Left lung (tissue), 10 donors: ENCODE measurements around the gene GCSH. TPM values are rescaled to one million over a fixed set of nuclear protein-coding genes. Genes with fewer than 3 reads are reported as not detected.

Experiments used
- ATAC-seq: fragments of 200-7000 bp; cut with Tn5 transposase; one replicate; pipeline ENCODE4 v1.9.1; 2020; ENCODE audit warnings: moderate library complexity
- DNase-seq, 4 donors: peaks; one replicate each; pipeline ENCODE4 v3.0.0-alpha.2; 2013 to 2020
- H3K27ac ChIP-seq, 2 donors: fragments of 200-600 bp; sonication (generic) in 1 of 2; one replicate each; pipeline versions ENCODE4 v1.5.0 to v1.8.0; 2020 to 2021
- H3K27me3 ChIP-seq, 2 donors: fragments of 200-600 bp; sonication (generic) in 1 of 2; one replicate each; pipeline versions ENCODE4 v1.5.0 to v1.8.0; 2020 to 2021
- H3K36me3 ChIP-seq, 2 donors: fragments of 200-600 bp; sonication (generic) in 1 of 2; one replicate each; pipeline versions ENCODE4 v1.5.0 to v1.8.0; 2020 to 2021
- H3K4me1 ChIP-seq, 2 donors: fragments of 200-600 bp; one replicate each; pipeline ENCODE4 v1.8.0; 2021
- H3K4me3 ChIP-seq, 2 donors: fragments of 200-600 bp; sonication (generic) in 1 of 2; one replicate each; pipeline versions ENCODE4 v1.5.0 to v1.8.0; 2020 to 2021; ENCODE audit warnings: mild to moderate bottlenecking in 1 of 2
- H3K9me3 ChIP-seq, 2 donors: fragments of 200-600 bp; sonication (generic) in 1 of 2; one replicate each; pipeline versions ENCODE4 v1.5.0 to v1.8.0; 2020 to 2021
- intact Hi-C, 2 donors: fragments of 100-400 bp; cut with DNase I; formaldehyde crosslinking; loops; one replicate each; pipeline versions ENCODE4 v1.11.2 to v1.14.2; 2022
- polyA plus RNA-seq, 6 donors: library from polyadenylated mRNA; unstranded; fragments of 120-200 nt; gene quantifications; one replicate each; pipeline ENCODE4 v1.2.1, GENCODE V29; 2013; ENCODE audit not compliant: insufficient read length in 6 of 6
- total RNA-seq, 2 donors: library from RNA; stranded (reverse); fragmentation: NEBNext Ultra II Directional; extraction: Animal tissue kit (Norgen Biotek cat#: 25700); gene quantifications; one replicate each; pipeline ENCODE4 v1.2.1, GENCODE V29; 2021
- TF ChIP-seq, protein P1 (sequence below), 2 donors: fragments of 200-600 bp; sonication (generic) in 1 of 2; IDR thresholded peaks; one replicate each; pipeline versions ENCODE4 v1.5.0 to v1.8.0; 2021; ENCODE audit warnings: antibody characterized with exemption in 2 of 2
- donor health status: DM: no; HTN: yes; CAD: no.
- donor health status: DM: no; HTN: no; CAD: no.

GCSH gene
- total and polyA plus RNA-seq, 8 donors = 22.2 to 68.9 (median 65.4) TPM

DNA sequence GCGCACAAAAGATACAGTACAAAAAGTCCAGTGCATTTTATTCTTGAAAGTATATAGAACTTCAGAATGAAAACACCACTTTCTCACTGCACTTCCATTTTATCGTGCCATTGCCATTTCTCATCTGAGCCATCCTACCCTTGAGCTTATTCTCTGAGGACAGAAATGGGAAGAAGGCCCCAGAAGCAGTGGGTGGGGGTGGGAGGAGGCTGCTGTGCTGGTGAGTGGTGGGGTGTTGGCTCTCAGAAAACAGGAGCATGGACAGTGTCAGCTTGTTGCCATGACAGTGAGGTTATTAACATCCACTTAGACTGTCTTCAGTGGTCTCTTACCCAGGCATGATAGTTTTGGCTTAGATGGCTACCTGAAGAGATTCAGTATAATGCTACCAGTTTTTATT lies 56.1 kb downstream of the GCSH start:
- Histone ChIP-seq H3K4me1 (peaks cover 9 to 28% of the 10 kb centered on the region in 2 donors), H3K27ac (no peak overlapping the region), H3K27me3 (no peaks in the 10 kb centered on the region), H3K36me3 (peaks cover 0 to 40% of the 10 kb centered on the region in 2 donors), H3K9me3 (no peaks in the 10 kb centered on the region), H3K4me3 (no peak overlapping the region)
- ATAC-seq = no peak
- TF ChIP-seq, protein P1, sequence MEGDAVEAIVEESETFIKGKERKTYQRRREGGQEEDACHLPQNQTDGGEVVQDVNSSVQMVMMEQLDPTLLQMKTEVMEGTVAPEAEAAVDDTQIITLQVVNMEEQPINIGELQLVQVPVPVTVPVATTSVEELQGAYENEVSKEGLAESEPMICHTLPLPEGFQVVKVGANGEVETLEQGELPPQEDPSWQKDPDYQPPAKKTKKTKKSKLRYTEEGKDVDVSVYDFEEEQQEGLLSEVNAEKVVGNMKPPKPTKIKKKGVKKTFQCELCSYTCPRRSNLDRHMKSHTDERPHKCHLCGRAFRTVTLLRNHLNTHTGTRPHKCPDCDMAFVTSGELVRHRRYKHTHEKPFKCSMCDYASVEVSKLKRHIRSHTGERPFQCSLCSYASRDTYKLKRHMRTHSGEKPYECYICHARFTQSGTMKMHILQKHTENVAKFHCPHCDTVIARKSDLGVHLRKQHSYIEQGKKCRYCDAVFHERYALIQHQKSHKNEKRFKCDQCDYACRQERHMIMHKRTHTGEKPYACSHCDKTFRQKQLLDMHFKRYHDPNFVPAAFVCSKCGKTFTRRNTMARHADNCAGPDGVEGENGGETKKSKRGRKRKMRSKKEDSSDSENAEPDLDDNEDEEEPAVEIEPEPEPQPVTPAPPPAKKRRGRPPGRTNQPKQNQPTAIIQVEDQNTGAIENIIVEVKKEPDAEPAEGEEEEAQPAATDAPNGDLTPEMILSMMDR (IDR thresholded peaks at IDR 0.05) = no peak
- intact Hi-C loops = no loop called here
- no peak for DNase-seq

DNA sequence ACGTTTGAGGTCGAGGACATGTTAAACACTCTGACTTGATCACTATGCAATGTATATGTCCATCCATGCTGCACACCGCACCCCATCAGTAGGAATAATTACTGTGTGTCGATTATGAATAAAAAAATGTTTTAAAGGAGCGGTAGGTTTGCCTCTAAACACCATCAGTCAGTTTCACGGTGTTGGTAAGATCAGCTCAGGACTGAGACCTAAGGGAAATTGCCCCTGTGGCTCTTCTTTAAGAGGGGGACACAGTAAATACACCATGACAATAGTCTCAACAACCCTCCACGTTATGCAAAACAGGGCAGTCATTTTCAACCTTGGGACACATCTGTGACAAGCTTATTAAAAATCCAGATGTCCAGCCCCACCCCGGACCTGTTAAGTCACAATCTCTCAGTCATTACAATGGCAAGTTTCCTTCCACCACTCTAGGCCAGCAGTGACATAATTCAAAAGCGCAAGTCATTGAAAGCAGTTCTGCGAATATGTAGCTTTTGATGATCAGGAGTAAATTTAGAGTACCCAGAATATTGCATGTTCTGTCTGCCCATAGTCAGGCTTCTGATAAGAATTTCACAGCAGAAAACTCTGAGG lies 59.3 kb downstream of the GCSH start:
- no peak for ATAC-seq
- TF ChIP-seq, protein P1 (IDR thresholded peaks at IDR 0.05) = no peak
- Histone ChIP-seq H3K9me3 (no peaks in the 10 kb centered on the region), H3K36me3 (peaks cover 0 to 7% of the 10 kb centered on the region in 2 donors), H3K4me1 (peaks cover 9 to 28% of the 10 kb centered on the region in 2 donors), H3K4me3 (peak overlapping the region; percentile 55 to 72), H3K27me3 (no peaks in the 10 kb centered on the region), H3K27ac (no peak overlapping the region)
- intact Hi-C loops = no loop called here
- DNase-seq = no peak

DNA sequence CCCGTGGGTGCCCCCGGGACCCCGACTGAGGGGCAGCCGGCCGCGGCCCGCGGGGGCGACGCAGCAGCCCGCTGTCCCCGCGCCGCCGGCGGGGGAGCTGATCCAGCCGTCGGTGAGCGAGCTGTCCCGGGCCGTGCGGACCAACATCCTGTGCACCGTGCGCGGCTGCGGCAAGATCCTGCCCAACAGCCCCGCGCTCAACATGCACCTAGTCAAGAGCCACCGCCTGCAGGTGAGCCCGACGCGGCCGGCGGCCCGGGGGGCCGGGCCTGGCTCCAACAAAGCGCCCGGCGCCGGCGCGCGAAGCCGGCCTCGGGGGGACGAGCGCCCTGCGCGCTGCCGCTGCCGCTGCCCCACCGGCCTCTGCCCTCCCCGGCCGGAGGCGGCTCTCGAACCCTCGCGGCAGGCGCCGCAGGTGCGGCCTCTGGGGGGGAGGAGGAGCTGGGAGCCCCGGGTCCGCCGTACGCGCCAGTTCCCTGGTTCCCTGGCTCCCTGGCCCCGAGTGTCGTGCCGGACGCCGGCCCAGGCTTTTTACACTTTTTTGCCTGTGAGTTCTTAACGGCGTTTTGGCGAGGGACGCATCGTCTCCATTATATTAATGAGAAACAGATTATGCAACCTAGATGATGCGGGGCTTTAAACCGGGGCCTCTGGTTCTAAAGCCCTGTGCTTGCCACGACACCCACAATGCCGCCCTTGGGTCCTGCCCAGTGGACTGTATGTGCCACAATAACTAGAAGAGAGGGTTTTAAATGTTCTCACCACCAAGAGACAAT lies 60.0 kb downstream of the GCSH start:
- peak overlapping the region; percentile 33 to 66 for H3K27ac ChIP-seq

GRCh38 chr16:81035398-81035974 lies 60.7 kb downstream of the GCSH start, which contains the start of gene ATMIN:
ATMIN (plus strand) TSS chr16:81035842; CDS start chr16:81035871, 29 bp downstream.
- peaks cover 9 to 28% of the 10 kb centered on the region in 2 donors for H3K4me1 ChIP-seq
- no peaks in the 10 kb centered on the region for H3K36me3 ChIP-seq
- H3K4me3 ChIP-seq = peak within 1 kb of the TSS; percentile 55 to 72
- peak; percentile 100 for ATAC-seq
- no peaks in the 10 kb centered on the region for H3K9me3 ChIP-seq
- DNase-seq = peak; percentile 82 to 97 (median 90)
- peak within 1 kb of the TSS; percentile 33 to 66 for H3K27ac ChIP-seq
- TF ChIP-seq, protein P1 (IDR thresholded peaks at IDR 0.05) = peak; percentile 95 to 98
- no peaks in the 10 kb centered on the region for H3K27me3 ChIP-seq
- intact Hi-C loops = no loop called here

More for the DNA sequence above, 60.0 kb downstream of the GCSH start:
- H3K9me3 ChIP-seq = no peaks in the 10 kb centered on the region
- ATAC-seq (peak; percentile 46), DNase-seq (peak; percentile 35 to 86 (median 40))
- no peaks in the 10 kb centered on the region for H3K36me3 ChIP-seq
- peaks cover 9 to 28% of the 10 kb centered on the region in 2 donors for H3K4me1 ChIP-seq
- TF ChIP-seq, protein P1 (IDR thresholded peaks at IDR 0.05) = no peak
- H3K4me3 ChIP-seq = peak overlapping the region; percentile 55 to 72
- intact Hi-C loops = no loop called here
- H3K27me3 ChIP-seq = no peaks in the 10 kb centered on the region

Other genes with a start within 250 kb of the GCSH start
- 10 to 100 TPM; 46.2 to 52.1 TPM for gene CMC2, start 89.5 kb downstream of the GCSH start, total RNA-seq
- gene CMC2, start 89.5 kb downstream of the GCSH start, polyA plus RNA-seq = 10 to 100 TPM; 38.8 to 50.8 (median 41.8) TPM
- gene CENPN, start 89.2 kb downstream of the GCSH start, total RNA-seq = 10 to 100 TPM; 12.3 to 14.7 TPM
- 10 to 100 TPM; 14.9 to 31.0 (median 20.7) TPM for gene CENPN, start 89.2 kb downstream of the GCSH start, polyA plus RNA-seq
- 10 to 100 TPM; 30.7 to 31.1 TPM for gene ATMIN, start 60.6 kb downstream of the GCSH start, total RNA-seq
- 10 to 100 TPM; 38.3 to 45.0 (median 40.7) TPM for gene ATMIN, start 60.6 kb downstream of the GCSH start, polyA plus RNA-seq
- under 1 TPM; 0.63 to 0.67 TPM for gene C16orf46, start 19.2 kb downstream of the GCSH start, total RNA-seq
- gene C16orf46, start 19.2 kb downstream of the GCSH start, polyA plus RNA-seq = 1 to 10 TPM; 1.3 to 2.5 (median 1.8) TPM
- under 1 TPM in 1 of 2 donors, not detected in 1; 0.50 TPM for gene BCO1, start 142.3 kb upstream of the GCSH start, total RNA-seq
- under 1 TPM; 0.38 to 0.81 (median 0.58) TPM for gene BCO1, start 142.3 kb upstream of the GCSH start, polyA plus RNA-seq
- 1 to 10 TPM; 7.9 to 8.1 TPM for gene GAN, start 218.6 kb upstream of the GCSH start, total RNA-seq
- gene GAN, start 218.6 kb upstream of the GCSH start, polyA plus RNA-seq = 1 to 10 TPM; 3.2 to 4.7 (median 3.4) TPM